Inferior parietal cortex (tissue), 1 donor: Measurements from ENCODE around the gene LZTFL1.

Experiments used
- DNase-seq: peaks from one replicate; pipeline ENCODE4 v3.0.0-alpha.2; 2016; ENCODE audit errors: extremely low spot score

LZTFL1 gene

DNA sequence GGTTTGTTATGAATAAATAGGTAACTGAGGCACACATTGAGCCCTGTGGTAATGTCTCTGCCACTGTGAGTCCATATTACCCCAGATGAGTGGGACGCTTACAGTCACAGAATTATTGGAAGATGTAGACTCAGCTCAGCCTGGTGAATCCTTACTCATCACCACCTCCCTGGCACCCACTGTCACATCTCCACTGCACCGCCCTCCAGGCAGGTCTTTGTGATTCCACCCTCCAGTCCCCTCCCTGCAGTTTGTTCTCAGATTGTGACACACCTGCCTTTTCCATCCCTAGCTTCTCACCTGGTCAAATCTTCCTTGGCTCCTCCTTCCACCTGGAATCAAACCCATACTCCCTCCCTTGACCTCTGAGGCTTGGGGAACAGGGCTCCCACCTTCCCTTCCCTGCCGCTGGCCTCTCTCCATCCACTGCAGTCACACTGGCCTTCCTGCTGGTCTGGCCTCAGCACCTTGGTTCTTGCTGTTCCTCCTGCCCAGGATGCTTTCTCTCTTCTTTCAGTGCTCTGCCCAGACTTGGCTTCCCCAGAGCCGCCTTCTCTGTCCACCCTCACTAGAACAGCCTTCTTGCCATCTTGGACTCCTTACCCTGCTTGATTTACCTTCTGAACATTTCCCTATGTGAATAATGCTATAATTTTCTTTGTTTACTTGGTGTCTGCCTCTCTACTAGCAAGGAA lies 55.0 kb downstream of the LZTFL1 start:
- DNase-seq = no peak

- no peak for DNase-seq
Observed at GRCh38 chr3:45785605-45786150, 56.2 kb downstream of the LZTFL1 start.

- no peak for DNase-seq
Observed at GRCh38 chr3:45783667-45784066, 58.3 kb downstream of the LZTFL1 start.

GRCh38 chr3:45782381-45782780 lies 59.5 kb downstream of the LZTFL1 start:
- no peak for DNase-seq

- no peak for DNase-seq
Observed at GRCh38 chr3:45781841-45782240, 60.1 kb downstream of the LZTFL1 start.

- no peak for DNase-seq
Observed at GRCh38 chr3:45781271-45781670, 60.6 kb downstream of the LZTFL1 start.

- DNase-seq = no peak
Observed at GRCh38 chr3:45779746-45780735, 61.9 kb downstream of the LZTFL1 start.

GRCh38 chr3:45778761-45779201 lies 63.1 kb downstream of the LZTFL1 start:
- no peak for DNase-seq

GRCh38 chr3:45777746-45778386 lies 64.1 kb downstream of the LZTFL1 start:
- DNase-seq = no peak

GRCh38 chr3:45777111-45777745 lies 64.7 kb downstream of the LZTFL1 start:
- no peak for DNase-seq

GRCh38 chr3:45776611-45777010 lies 65.3 kb downstream of the LZTFL1 start:
- DNase-seq = no peak

- no peak for DNase-seq
Observed at GRCh38 chr3:45776301-45776595, 65.7 kb downstream of the LZTFL1 start.

GRCh38 chr3:45775571-45776300 lies 66.2 kb downstream of the LZTFL1 start:
- DNase-seq = no peak

- no peak for DNase-seq
Observed at GRCh38 chr3:45774581-45775521, 67.1 kb downstream of the LZTFL1 start.

DNA sequence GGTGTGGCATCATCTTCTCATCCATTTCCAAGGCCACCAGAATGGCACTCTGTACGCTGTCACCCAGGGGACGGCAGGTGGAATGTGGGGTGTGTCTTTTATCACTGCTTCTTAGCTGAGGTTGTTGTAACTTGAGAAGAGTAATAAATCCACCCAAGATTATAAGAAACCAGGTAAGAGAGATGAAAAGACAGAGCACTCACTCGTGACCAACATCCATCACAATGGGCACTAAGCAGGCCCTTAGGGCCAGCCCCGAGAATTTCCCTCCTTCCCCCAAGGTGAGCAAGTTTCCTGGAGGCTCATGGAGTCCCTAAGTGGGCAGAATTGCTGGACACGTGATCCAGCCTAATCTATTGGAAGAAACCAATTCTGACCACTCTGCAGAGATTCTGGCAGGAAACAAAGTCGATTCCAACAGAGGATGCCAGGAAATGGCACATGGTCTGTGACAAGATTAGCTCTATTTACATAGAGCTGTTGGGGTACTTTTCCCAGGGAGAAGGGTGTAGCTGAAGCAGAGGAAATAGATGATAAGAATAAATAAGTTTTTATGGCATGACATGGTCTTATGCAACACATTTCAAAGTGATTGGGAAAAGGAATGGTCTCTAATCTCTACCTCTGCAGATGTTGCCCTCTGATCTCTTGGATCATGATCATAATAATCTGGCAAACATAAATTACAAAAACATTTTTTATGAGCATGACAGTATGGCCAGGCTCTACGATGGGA lies 68.0 kb downstream of the LZTFL1 start:
- no peak for DNase-seq
